HG02884 (cell line): Measurements from ENCODE around the gene MRPL27.

Experiments used
- ATAC-seq: cut with Tn5 transposase; IDR thresholded peaks from one replicate; pipeline ENCODE4 v1.9.1; 2021; ENCODE audit warnings: mild to moderate bottlenecking, moderate library complexity; ENCODE audit not compliant: unreplicated experiment

Gene MRPL27

DNA sequence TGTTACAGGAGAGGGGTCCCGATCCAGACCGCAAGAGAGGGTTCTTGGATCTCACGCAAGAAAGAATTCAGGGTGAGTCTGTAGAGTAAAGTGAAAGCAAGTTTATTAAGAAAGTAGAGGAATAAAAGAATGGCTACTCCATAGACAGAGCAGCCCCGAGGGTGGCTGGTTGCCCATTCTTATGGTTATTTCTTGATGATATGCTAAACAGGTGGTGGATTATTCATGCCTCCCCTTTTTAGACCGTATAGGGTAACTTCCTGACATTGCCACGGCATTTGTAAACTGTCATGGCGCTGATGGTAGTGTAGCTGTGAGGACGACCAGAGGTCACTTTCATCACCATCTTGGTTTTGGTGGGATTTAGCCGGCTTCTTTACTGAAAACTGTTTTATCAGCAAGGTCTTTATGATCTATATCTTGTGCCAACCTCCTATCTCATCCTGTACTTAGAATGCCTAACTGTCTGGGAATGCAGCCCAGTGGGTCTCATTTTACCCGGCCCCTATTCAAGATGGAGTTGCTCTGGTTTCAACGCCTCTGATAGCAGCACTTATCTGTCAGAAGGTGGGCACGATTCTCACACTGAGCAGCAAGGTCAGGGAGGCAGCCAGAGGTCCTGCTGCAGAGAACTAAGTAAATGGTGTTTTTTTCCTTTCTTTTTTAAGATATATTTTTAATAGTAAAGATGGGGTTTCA, 53.5 kb downstream of the MRPL27 start:
- ATAC-seq, result no peak

DNA sequence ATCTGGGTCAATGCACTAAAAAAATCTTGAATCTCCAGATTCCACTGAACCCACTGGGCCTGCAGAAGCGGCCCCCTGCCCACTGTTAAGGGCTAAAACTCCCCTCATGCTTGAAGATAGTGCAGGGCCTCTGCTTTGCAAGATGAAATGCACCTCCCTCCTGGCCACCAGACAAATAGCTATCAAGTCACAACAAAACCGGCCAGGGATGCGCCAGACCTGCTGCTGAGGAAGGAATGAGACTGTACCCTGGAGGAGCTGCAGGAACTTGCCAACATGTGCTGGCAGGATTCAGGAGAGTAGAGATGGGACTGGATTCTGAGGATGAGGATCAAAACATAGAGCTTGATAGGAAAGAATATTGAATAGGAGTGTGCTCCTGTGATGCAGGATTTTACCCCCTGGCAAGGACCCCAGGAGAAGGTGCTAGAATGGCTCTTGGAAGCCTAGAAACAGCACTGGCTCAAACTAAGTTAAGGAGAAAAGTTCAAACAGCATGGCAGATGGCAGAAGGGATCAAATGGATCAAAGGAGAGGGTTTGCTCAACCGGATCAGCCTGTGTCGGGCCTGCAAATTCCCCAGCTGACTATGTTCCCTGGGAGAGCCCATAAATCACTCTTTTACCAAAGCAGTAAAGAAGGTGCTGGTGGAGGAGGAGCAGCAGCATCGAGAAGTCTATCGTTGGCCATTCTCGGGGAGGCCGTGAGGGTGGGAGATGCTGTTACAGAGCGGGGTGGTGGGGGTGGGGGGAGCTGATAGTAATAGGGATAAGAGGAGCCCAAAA, 54.3 kb downstream of the MRPL27 start:
- no peak for ATAC-seq
